HepG2 (cell line): ENCODE data around the gene BEST2. TPM values are rescaled to one million over a fixed set of nuclear protein-coding genes. Genes with fewer than 3 reads are reported as not detected.
A peak's percentile ranks its signal among the peaks of the same experiment; 100 is the strongest.

Experiments
- ATF3 ChIP-seq: sonication (generic); formaldehyde crosslinking; IDR thresholded peaks from 2 replicates; pipeline ENCODE4 v1.4.0; 2020; ENCODE audit warnings: missing genetic modification reagents
- BCLAF1 ChIP-seq: fragments of 450-650 bp; IDR thresholded peaks from 2 replicates; pipeline ENCODE4 v1.6.1; 2017; ENCODE audit warnings: mild to moderate bottlenecking
- BRD4 ChIP-seq: sonication (generic); formaldehyde crosslinking; IDR thresholded peaks from 2 replicates; pipeline ENCODE4 v1.4.0; 2020; ENCODE audit warnings: missing genetic modification reagents
- CCAR2 ChIP-seq: fragments of 200-400 bp; formaldehyde crosslinking; optimal IDR thresholded peaks from 2 replicates; pipeline ENCODE3; 2018; ENCODE audit warnings: low read depth, mild to moderate bottlenecking, low read length, moderate library complexity
- E2F5 ChIP-seq: sonication (generic); formaldehyde crosslinking; conservative IDR thresholded peaks from 2 replicates; pipeline ENCODE4 v1.4.0; 2020; ENCODE audit warnings: missing genetic modification reagents
- FOXM1 ChIP-seq: sonication (generic); formaldehyde crosslinking; IDR thresholded peaks from 2 replicates; pipeline ENCODE4 v1.5.0; 2020; ENCODE audit warnings: missing genetic modification reagents
- GATA4 ChIP-seq: sonication (generic); IDR thresholded peaks from 2 replicates; pipeline ENCODE4 v1.6.1; 2016; ENCODE audit warnings: antibody characterized with exemption, low read depth, borderline replicate concordance
- GTF3A ChIP-seq: sonication (generic); formaldehyde crosslinking; conservative IDR thresholded peaks from 2 replicates; pipeline ENCODE4 v1.4.0; 2020; ENCODE audit warnings: mild to moderate bottlenecking, missing genetic modification reagents
- LRRFIP1 ChIP-seq: sonication (generic); formaldehyde crosslinking; conservative IDR thresholded peaks from 2 replicates; pipeline ENCODE4 v1.4.0; 2020; ENCODE audit warnings: missing genetic modification reagents
- MIER2 ChIP-seq: IDR thresholded peaks from 2 replicates; pipeline ENCODE4 v1.6.1; 2016; ENCODE audit warnings: missing biosample characterization, missing genetic modification reagents
- PAX8 ChIP-seq: sonication (generic); formaldehyde crosslinking; IDR thresholded peaks from 2 replicates; pipeline ENCODE4 v1.8.0; 2022; ENCODE audit warnings: mild to moderate bottlenecking, missing genetic modification reagents, borderline replicate concordance
- PRDM10 ChIP-seq: sonication (generic); formaldehyde crosslinking; IDR thresholded peaks from 2 replicates; pipeline ENCODE4 v1.4.0; 2020; ENCODE audit warnings: low read depth, missing genetic modification reagents
- RORA ChIP-seq: sonication (generic); formaldehyde crosslinking; IDR thresholded peaks from 2 replicates; pipeline ENCODE4 v1.5.0; 2020; ENCODE audit warnings: mild to moderate bottlenecking, missing genetic modification reagents, moderate library complexity
- SMYD3 ChIP-seq: sonication (generic); formaldehyde crosslinking; IDR thresholded peaks from 2 replicates; pipeline ENCODE4 v1.8.1; 2023; ENCODE audit warnings: mild to moderate bottlenecking, missing genetic modification reagents
- ZNF101 ChIP-seq: sonication (generic); formaldehyde crosslinking; IDR thresholded peaks from 2 replicates; pipeline ENCODE4 v1.4.0; 2020; ENCODE audit warnings: mild to moderate bottlenecking, low read depth, missing genetic modification reagents, borderline replicate concordance
- ZNF160 ChIP-seq: sonication (generic); formaldehyde crosslinking; IDR thresholded peaks from 2 replicates; pipeline ENCODE4 v1.8.0; 2022; ENCODE audit warnings: mild to moderate bottlenecking, inconsistent platforms, missing genetic modification reagents
- ZNF557 ChIP-seq: sonication (generic); formaldehyde crosslinking; IDR thresholded peaks from 2 replicates; pipeline ENCODE4 v1.4.0; 2020; ENCODE audit warnings: missing genetic modification reagents
- ZNF776 ChIP-seq: sonication (generic); formaldehyde crosslinking; IDR thresholded peaks from 2 replicates; pipeline ENCODE4 v1.4.0; 2020; ENCODE audit warnings: mild to moderate bottlenecking, missing genetic modification reagents
- ZNF788 ChIP-seq: sonication (generic); formaldehyde crosslinking; IDR thresholded peaks from 2 replicates; pipeline ENCODE4 v1.5.0; 2020; ENCODE audit warnings: mild to moderate bottlenecking, missing genetic modification reagents, borderline replicate concordance
- ZNF879 ChIP-seq: sonication (generic); formaldehyde crosslinking; IDR thresholded peaks from 2 replicates; pipeline ENCODE4 v1.8.1; 2023; ENCODE audit warnings: missing genetic modification reagents
- polyA plus RNA-seq, 8 experiments: library from polyadenylated mRNA; depleted of rRNA in 3 of 8; stranded (reverse) in 7 of 8; unstranded in 1 of 8; fragments of >200 nt; fragmentation: Illumina TruSeq in 4 of 8; extraction: Trizol in 4 of 8; gene quantifications; 2 replicates each; pipeline versions ENCODE4 v1.2.1 to v1.2.3, GENCODE V29; 2011 to 2016; ENCODE audit warnings: low read depth in 4 of 8, missing spikeins in 1 of 8, mixed read lengths in 1 of 8; ENCODE audit not compliant: insufficient read depth in 1 of 8
- total RNA-seq, 5 experiments: library from RNA; depleted of rRNA; stranded (reverse); fragments of >200 nt; fragmentation: Illumina TruSeq; extraction: Trizol; gene quantifications; 2 replicates each; pipeline ENCODE4 v1.2.3, GENCODE V29; 2016; ENCODE audit warnings: low read depth in 1 of 5

BEST2 gene
- total and polyA plus RNA-seq, 2 of the 13 experiments (the other 11 are each of a cell fraction or from before 2014, with no cell fraction given) = not detected

- no peak for TF ChIP-seq LRRFIP1 (CRISPR knock-in tag)
- no peak for TF ChIP-seq PRDM10 (CRISPR knock-in tag)
- TF ChIP-seq ZNF879 = no peak
- TF ChIP-seq ZNF776 (CRISPR knock-in tag) = no peak
- TF ChIP-seq FOXM1 (CRISPR knock-in tag) = no peak
- TF ChIP-seq GTF3A (CRISPR knock-in tag) = no peak
- TF ChIP-seq CCAR2 = no peak
- TF ChIP-seq SMYD3 (CRISPR knock-in tag) = no peak
- no peak for TF ChIP-seq MIER2 (CRISPR knock-in tag)
- no peak for TF ChIP-seq ZNF160 (CRISPR knock-in tag)
- TF ChIP-seq ZNF557 (CRISPR knock-in tag) = no peak
- TF ChIP-seq GATA4 = no peak
- TF ChIP-seq E2F5 (CRISPR knock-in tag) = no peak
- no peak for TF ChIP-seq BRD4 (CRISPR knock-in tag)
- TF ChIP-seq ATF3 (CRISPR knock-in tag) = no peak
- TF ChIP-seq PAX8 = no peak
- no peak for TF ChIP-seq ZNF101
- no peak for TF ChIP-seq RORA
- peak; percentile 55; the same call in 1 of the 2 replicates for TF ChIP-seq ZNF788 (CRISPR knock-in tag)
- TF ChIP-seq BCLAF1 = no peak
These were observed 6.1 kb downstream of the BEST2 start (continued) for GRCh38 chr19:12757544-12758274.
